Measurements from ENCODE around the gene PRRG3. TPM values are rescaled to one million over a fixed set of nuclear protein-coding genes. Genes with fewer than 3 reads are reported as not detected.

Gene PRRG3
- total and polyA plus RNA-seq, 2 donors (not counting 3 experiments of a cell fraction or from before 2014, with no cell fraction given) = not detected

GRCh38 chrX:151723156-151723760 lies 28.0 kb downstream of the PRRG3 start:
- Histone ChIP-seq H3K9ac (replicated peaks; ENCODE audit: extremely low read depth, insufficient read depth, low read length) (no peak overlapping the region), H3K4me3 (replicated peaks in 1 of 3; ENCODE audit: insufficient read depth in 1 of 3, low read depth in 1 of 3, low read length in 3 of 3) (no peak overlapping the region), H3K27me3 (ENCODE audit: control insufficient read depth in 2 of 2, insufficient read depth in 2 of 2, low read length in 2 of 2) (no peaks in the 10 kb centered on the region), H3K9me3 (replicated peaks; ENCODE audit: control insufficient read depth, insufficient read depth, low read length) (no peaks in the 10 kb centered on the region), H3K36me3 (ENCODE audit: control insufficient read depth in 2 of 2, extremely low read depth in 1 of 2, insufficient read depth in 2 of 2, low read length in 2 of 2) (no peaks in the 10 kb centered on the region), H3K27ac (ENCODE audit: insufficient read depth, low read depth, low read length) (no peak overlapping the region), H3K4me1 (ENCODE audit: control insufficient read depth, extremely low read depth, insufficient read depth, low read length) (no peaks in the 10 kb centered on the region), H4K20me1 (replicated peaks; ENCODE audit: control insufficient read depth, extremely low read depth, insufficient read depth, low read length) (no peaks in the 10 kb centered on the region), H2AFZ (ENCODE audit: low read depth, low read length) (no peak overlapping the region), H3K79me2 (ENCODE audit: control insufficient read depth, insufficient read depth, low read length) (no peaks in the 10 kb centered on the region), H3K4me2 (ENCODE audit: insufficient read depth, low read length) (no peak overlapping the region), H3K9me1 (replicated peaks; ENCODE audit: control insufficient read depth, extremely low read depth, insufficient read depth, low read length) (no peaks in the 10 kb centered on the region)
- ChIA-PET POLR2A (no interaction called here), CTCF (no interaction called here)
- intact Hi-C loops (cut with micrococcal nuclease) = no loop called here
- DNase-seq (ENCODE audit: low read depth, low spot score) (no peak), FAIRE-seq (no peak)
- dilution Hi-C loops (cut with MboI; ENCODE audit: extremely low pct_ligation_motif_present, low sequenced_read_pairs) = no loop called here
- BruUV-seq (replicated peaks) = no TSS peak
- TF ChIP-seq MAX (IDR thresholded peaks at IDR 0.05; ENCODE audit: insufficient read depth, insufficient read length) (no peak), MYC (IDR thresholded peaks at IDR 0.05; ENCODE audit: low read depth, low read length) (no peak), POLR2AphosphoS5 (IDR thresholded peaks at IDR 0.05; ENCODE audit: insufficient read depth, low read depth, low read length) (no peak), POLR2A (IDR thresholded peaks at IDR 0.05; ENCODE audit: low read depth, low read length) (no peak), JUN (IDR thresholded peaks at IDR 0.05; ENCODE audit: borderline replicate concordance, insufficient read depth, insufficient read length, low read depth) (no peak), CTCF (IDR thresholded peaks at IDR 0.05; ENCODE audit: extremely low read depth in 1 of 2, insufficient read depth in 1 of 2, low read depth in 1 of 2, low read length in 2 of 2) (no peak), GATA2 (IDR thresholded peaks at IDR 0.05; ENCODE audit: insufficient read depth, insufficient read length, low read depth, low read length) (no peak), FOS (IDR thresholded peaks at IDR 0.05; ENCODE audit: borderline replicate concordance, insufficient read depth, low read length) (no peak)
